GM23338 (cell line): ENCODE measurements around the gene MYL4. TPM values are rescaled to one million over a fixed set of nuclear protein-coding genes. Genes with fewer than 3 reads are reported as not detected.
"Not testable (repeated sequence)": the region's sequence is repeated elsewhere in the genome, so short reads cannot be mapped to it uniquely, and the experiment has no call there.

ENCODE experiments used
- ATAC-seq: fragments of 200-7000 bp; cut with Tn5 transposase; 3 replicates; pipeline ENCODE4 v1.9.1; 2020
- DNase-seq: peaks from one replicate; pipeline ENCODE4 v3.0.0-alpha.2; 2015; ENCODE audit warnings: low spot score
- H2AFZ ChIP-seq: fragments of 200-600 bp; sonication (generic); 2 replicates; pipeline ENCODE4 v1.8.0; 2016; ENCODE audit warnings: antibody characterized with exemption, mild to moderate bottlenecking, moderate library complexity
- H3F3A ChIP-seq: fragments of 200-600 bp; sonication (generic); replicated peaks from 2 replicates; pipeline ENCODE4 v1.8.0; 2017; ENCODE audit warnings: antibody characterized with exemption, mixed run types, low read depth
- H3K27ac ChIP-seq: fragments of 200-600 bp; sonication (generic); 2 replicates; pipeline ENCODE4 v1.6.1; 2016; ENCODE audit warnings: low read depth
- H3K27me3 ChIP-seq: fragments of 200-600 bp; sonication (generic); 2 replicates; pipeline ENCODE4 v1.8.0; 2016; ENCODE audit warnings: mild to moderate bottlenecking, mixed run types, moderate library complexity; ENCODE audit not compliant: insufficient read depth
- H3K36me3 ChIP-seq: fragments of 200-600 bp; sonication (generic); 2 replicates; pipeline ENCODE4 v1.8.0; 2016; ENCODE audit warnings: mild to moderate bottlenecking; ENCODE audit not compliant: insufficient read depth
- H3K4me1 ChIP-seq: fragments of 200-600 bp; sonication (generic); 2 replicates; pipeline ENCODE4 v1.8.0; 2016; ENCODE audit warnings: mild to moderate bottlenecking, moderate library complexity; ENCODE audit not compliant: insufficient read depth
- H3K4me2 ChIP-seq: fragments of 200-600 bp; sonication (generic); 2 replicates; pipeline ENCODE4 v1.7.1; 2017; ENCODE audit warnings: mixed run types
- H3K4me3 ChIP-seq: fragments of 200-600 bp; sonication (generic); 2 replicates; pipeline ENCODE4 v1.6.1; 2016; ENCODE audit warnings: mixed run types
- H3K79me2 ChIP-seq: fragments of 200-600 bp; sonication (generic); replicated peaks from 2 replicates; pipeline ENCODE4 v1.8.0; 2017; ENCODE audit warnings: mild to moderate bottlenecking; ENCODE audit not compliant: insufficient read depth
- H3K9me2 ChIP-seq: fragments of 200-600 bp; sonication (generic); 2 replicates; pipeline ENCODE4 v1.8.0; 2017; ENCODE audit not compliant: insufficient read depth
- H4K20me1 ChIP-seq: fragments of 200-600 bp; sonication (generic); replicated peaks from 2 replicates; pipeline ENCODE4 v1.8.0; 2017; ENCODE audit warnings: mild to moderate bottlenecking; ENCODE audit not compliant: insufficient read depth
- H3K27ac Mint-ChIP-seq: 2 replicates; pipeline ENCODE4 v1.8.0; 2020; ENCODE audit warnings: inconsistent platforms, mild to moderate bottlenecking, moderate library complexity, mixed read lengths
- H3K27me3 Mint-ChIP-seq: 3 replicates; pipeline ENCODE4 v1.8.0; 2022; ENCODE audit warnings: low read depth, mild to moderate bottlenecking, moderate library complexity, mixed read lengths, inconsistent platforms; ENCODE audit not compliant: insufficient read depth, poor library complexity
- H3K36me3 Mint-ChIP-seq: 3 replicates; pipeline ENCODE4 v1.8.0; 2021; ENCODE audit warnings: low read depth, mild to moderate bottlenecking, inconsistent platforms, moderate library complexity, mixed read lengths
- H3K4me1 Mint-ChIP-seq: 3 replicates; pipeline ENCODE4 v1.8.0; 2020; ENCODE audit warnings: mild to moderate bottlenecking, inconsistent platforms, mixed read lengths
- H3K4me3 Mint-ChIP-seq: 3 replicates; pipeline ENCODE4 v1.8.0; 2021; ENCODE audit warnings: moderate library complexity, mild to moderate bottlenecking, inconsistent platforms, mixed read lengths
- H3K9me3 Mint-ChIP-seq: 3 replicates; pipeline ENCODE4 v1.8.0; 2020; ENCODE audit warnings: moderate library complexity, mild to moderate bottlenecking, inconsistent platforms, mixed read lengths
- CREB1 ChIP-seq: fragments of 250-450 bp; sonication (Bioruptor Pico); IDR thresholded peaks from 2 replicates; pipeline ENCODE4 v1.5.0; 2020; ENCODE audit warnings: low read depth, mild to moderate bottlenecking, moderate library complexity
- ETS1 ChIP-seq: IDR thresholded peaks from 2 replicates; pipeline ENCODE4 v1.6.1; 2016; ENCODE audit warnings: antibody characterized with exemption
- EZH2 ChIP-seq: fragments of 200-600 bp; sonication (generic); IDR thresholded peaks from one replicate; pipeline ENCODE4 v1.8.0; 2017; ENCODE audit warnings: antibody characterized with exemption, mild to moderate bottlenecking, low read depth; ENCODE audit not compliant: unreplicated experiment
- JUNB ChIP-seq: IDR thresholded peaks from one replicate; pipeline ENCODE4 v1.6.1; 2016; ENCODE audit warnings: antibody characterized with exemption; ENCODE audit not compliant: unreplicated experiment
- NANOG ChIP-seq: IDR thresholded peaks from 2 replicates; pipeline ENCODE4 v1.6.1; 2016; ENCODE audit warnings: antibody characterized with exemption, borderline replicate concordance
- POLR2AphosphoS5 ChIP-seq: IDR thresholded peaks from 2 replicates; pipeline ENCODE4 v1.6.1; 2016; ENCODE audit warnings: antibody characterized with exemption, low read depth
- REST ChIP-seq: IDR thresholded peaks from one replicate; pipeline ENCODE4 v1.6.1; 2018; ENCODE audit warnings: antibody characterized with exemption; ENCODE audit not compliant: unreplicated experiment
- ZNF114 ChIP-seq: fragments of 250-450 bp; sonication (Bioruptor Pico); IDR thresholded peaks from 2 replicates; pipeline ENCODE4 v1.5.0; 2020; ENCODE audit warnings: mild to moderate bottlenecking, moderate library complexity
- ZNF331 ChIP-seq: fragments of 250-450 bp; sonication (Bioruptor Pico); IDR thresholded peaks from 2 replicates; pipeline ENCODE4 v1.5.0; 2020; ENCODE audit warnings: low read depth, mild to moderate bottlenecking, moderate library complexity
- ZNF462 ChIP-seq: fragments of 250-450 bp; sonication (Bioruptor Pico); IDR thresholded peaks from 2 replicates; pipeline ENCODE4 v1.5.0; 2020; ENCODE audit warnings: mild to moderate bottlenecking, moderate library complexity
- polyA plus RNA-seq: library from polyadenylated mRNA; unstranded; fragments of >200 nt; fragmentation: Nextera tagmentation; extraction: Ambion mirVana; gene quantifications from 2 replicates; pipeline ENCODE4 v1.2.1, GENCODE V29; 2016
- total RNA-seq: library from RNA; depleted of rRNA; stranded (reverse); fragments of >200 nt; shearing (Covaris generic); gene quantifications from 2 replicates; pipeline ENCODE4 v1.2.3, GENCODE V29; 2014

The MYL4 gene
- total and polyA plus RNA-seq, 2 experiments from 2014 or later = 0.44 TPM; not detected in 1

GRCh38 chr17:47223460-47223859, 14.3 kb downstream of the MYL4 start (continued):
- TF ChIP-seq NANOG = no peak
- TF ChIP-seq JUNB = no peak
- TF ChIP-seq EZH2 = no peak
- no peak for TF ChIP-seq CREB1 (CRISPR knock-in tag)
- no peak for TF ChIP-seq POLR2AphosphoS5
- TF ChIP-seq REST = no peak
- no peak for TF ChIP-seq ZNF331 (CRISPR knock-in tag)

- ATAC-seq, H3K36me3 Mint-ChIP-seq: not testable (repeated sequence)
Measured at GRCh38 chr17:47224077-47224476, 14.9 kb downstream of the MYL4 start.

GRCh38 chr17:47224966-47225365, 15.8 kb downstream of the MYL4 start:
- Histone ChIP-seq H3K27ac (no peak overlapping the region), H3K4me1 (peaks cover 15% of the 10 kb centered on the region), H3F3A (no peaks in the 10 kb centered on the region), H3K4me2 (no peak overlapping the region), H2AFZ (no peak overlapping the region), H3K4me3 (no peak overlapping the region), H3K9me2 (no peaks in the 10 kb centered on the region), H3K36me3 (no peaks in the 10 kb centered on the region), H3K79me2 (no peaks in the 10 kb centered on the region), H4K20me1 (no peaks in the 10 kb centered on the region), H3K27me3 (peaks cover under 1% of the 10 kb centered on the region; the same call in 1 of the 2 replicates)
- no peak overlapping the region for H3K4me3 Mint-ChIP-seq
- no peak overlapping the region for H3K27ac Mint-ChIP-seq
- peaks cover 7% of the 10 kb centered on the region; the same call in 2 of the 3 replicates for H3K36me3 Mint-ChIP-seq
- H3K27me3 Mint-ChIP-seq = peaks cover 14% of the 10 kb centered on the region
- DNase-seq = no peak
- H3K9me3 Mint-ChIP-seq = peaks cover 16% of the 10 kb centered on the region
- ATAC-seq = no peak
- peaks cover 16% of the 10 kb centered on the region for H3K4me1 Mint-ChIP-seq
- TF ChIP-seq ZNF114 (no peak), ZNF462 (CRISPR knock-in tag) (no peak), ETS1 (no peak)

More at GRCh38 chr17:47224077-47224476, 14.9 kb downstream of the MYL4 start:
- not testable (repeated sequence) for H3K27ac ChIP-seq, H3K4me3 ChIP-seq, H3K9me2 ChIP-seq, H3K27me3 ChIP-seq, H3K4me2 ChIP-seq, H4K20me1 ChIP-seq, DNase-seq, H3K79me2 ChIP-seq, H3K36me3 ChIP-seq, H2AFZ ChIP-seq, H3K4me3 Mint-ChIP-seq, H3K27ac Mint-ChIP-seq, H3F3A ChIP-seq
- H3K9me3 Mint-ChIP-seq = peaks cover 16% of the 10 kb centered on the region
- H3K27me3 Mint-ChIP-seq = peaks cover 17% of the 10 kb centered on the region
- H3K4me1 ChIP-seq = peaks cover 13% of the 10 kb centered on the region
- H3K4me1 Mint-ChIP-seq = peaks cover 16% of the 10 kb centered on the region
